Stomach (tissue), 9 donors: ENCODE results near the gene PTPRE. TPM values are rescaled to one million over a fixed set of nuclear protein-coding genes. Genes with fewer than 3 reads are reported as not detected.

ENCODE experiments used
- DNase-seq, 2 donors: peaks; one replicate each; pipeline versions ENCODE4 v3.0.0 to v3.0.0-alpha.2; 2013 to 2019
- H3K27ac ChIP-seq, 5 donors: fragments of 200-600 bp in 4 of 5; sonication (generic) in 4 of 5; one replicate each; pipeline ENCODE4 v1.5.1; 2013 to 2019; ENCODE audit warnings: mild to moderate bottlenecking in 1 of 5, moderate library complexity in 1 of 5
- H3K27me3 ChIP-seq, 3 donors: fragments of 200-600 bp; sonication (generic); one replicate each; pipeline ENCODE4 v1.5.1; 2017 to 2019; ENCODE audit warnings: mixed run types in 1 of 3
- H3K36me3 ChIP-seq, 4 donors: fragments of 200-600 bp; sonication (generic); 1 replicate in 3 of 4; 2 replicates in 1 of 4; pipeline ENCODE4 v1.5.1; 2016 to 2019
- H3K4me1 ChIP-seq, 4 donors: fragments of 200-600 bp; sonication (generic); one replicate each; pipeline ENCODE4 v1.5.1; 2016 to 2019
- H3K4me3 ChIP-seq, 4 donors: fragments of 200-600 bp; sonication (generic) in 3 of 4; one replicate each; pipeline ENCODE4 v1.5.1; 2016 to 2019; ENCODE audit warnings: mild to moderate bottlenecking in 1 of 4
- H3K9me3 ChIP-seq, 4 donors: fragments of 200-600 bp; sonication (generic); one replicate each; pipeline ENCODE4 v1.5.1; 2016 to 2019
- EP300 ChIP-seq: sonication (generic); formaldehyde crosslinking; IDR thresholded peaks from one replicate; pipeline ENCODE4 v1.6.1; 2017; ENCODE audit warnings: antibody characterized with exemption
- POLR2A ChIP-seq, 4 donors: fragments of 450-650 bp; IDR thresholded peaks; one replicate each; pipeline ENCODE4 v1.6.1; 2016; ENCODE audit warnings: antibody characterized with exemption in 4 of 4, control low read depth in 2 of 4, mild to moderate bottlenecking in 1 of 4, moderate library complexity in 1 of 4
- POLR2AphosphoS5 ChIP-seq, 3 donors: sonication (generic); formaldehyde crosslinking; IDR thresholded peaks; one replicate each; pipeline ENCODE4 v1.6.1; 2016; ENCODE audit warnings: antibody characterized with exemption in 3 of 3
- WGBS, 5 donors: extraction: QIAGEN DNeasy Blood & Tissue Kit in 3 of 5; methylation state at CpG; one replicate each; pipeline versions ENCODE4 v1.1.5 to v1.1.7; 2013 to 2018; 5-methylcytosine and 5-hydroxymethylcytosine counted together
- intact Hi-C: fragments of 100-400 bp; cut with DNase I; formaldehyde crosslinking; loops from one replicate; pipeline ENCODE4 v1.15.1; 2023; ENCODE audit warnings: low total_unique reads
- polyA plus RNA-seq, 3 donors: library from polyadenylated mRNA; stranded (reverse); fragments of 200-250 nt; gene quantifications; one replicate each; pipeline ENCODE4 v1.2.3, GENCODE V29; 2013
- total RNA-seq, 5 donors: library from RNA; depleted of rRNA; stranded (reverse); fragments of >200 nt; gene quantifications; one replicate each; pipeline versions ENCODE4 v1.1.0 to v1.2.3, GENCODE V29; 2014 to 2016
- TF ChIP-seq, protein P1 (sequence below), 7 experiments: fragments of 450-650 bp in 4 of 7; fragments of 200-600 bp in 3 of 7; sonication (generic) in 3 of 7; IDR thresholded peaks; one replicate each; pipeline ENCODE4 v1.5.1; 2016 to 2019; ENCODE audit warnings: antibody characterized with exemption in 7 of 7, control low read depth in 2 of 7, mild to moderate bottlenecking in 1 of 7
- donor health status: healthy with polysubstance abuse.
- donor health status: Bipolar disorder and iron deficiency.
- donor health status: healthy.

The PTPRE gene
- total and polyA plus RNA-seq, 8 donors: 4.0 to 26.4 (median 8.9) TPM

- 78 to 85% (median 79%) methylated on average over 12 of the region's 12 CpGs for WGBS, 5 donors
- Histone ChIP-seq H3K9me3 (no peaks in the 10 kb centered on the region), H3K36me3 (no peaks in the 10 kb centered on the region), H3K27ac (no peak overlapping the region), H3K27me3 (peaks cover 0 to 7% (median 0%) of the 10 kb centered on the region in 3 donors), H3K4me3 (no peak overlapping the region), H3K4me1 (peaks cover 1 to 42% (median 9%) of the 10 kb centered on the region in 4 donors)
- intact Hi-C loops: no loop called here
- DNase-seq: peak in 1 of 2 donors; percentile 70
- TF ChIP-seq, protein P1, sequence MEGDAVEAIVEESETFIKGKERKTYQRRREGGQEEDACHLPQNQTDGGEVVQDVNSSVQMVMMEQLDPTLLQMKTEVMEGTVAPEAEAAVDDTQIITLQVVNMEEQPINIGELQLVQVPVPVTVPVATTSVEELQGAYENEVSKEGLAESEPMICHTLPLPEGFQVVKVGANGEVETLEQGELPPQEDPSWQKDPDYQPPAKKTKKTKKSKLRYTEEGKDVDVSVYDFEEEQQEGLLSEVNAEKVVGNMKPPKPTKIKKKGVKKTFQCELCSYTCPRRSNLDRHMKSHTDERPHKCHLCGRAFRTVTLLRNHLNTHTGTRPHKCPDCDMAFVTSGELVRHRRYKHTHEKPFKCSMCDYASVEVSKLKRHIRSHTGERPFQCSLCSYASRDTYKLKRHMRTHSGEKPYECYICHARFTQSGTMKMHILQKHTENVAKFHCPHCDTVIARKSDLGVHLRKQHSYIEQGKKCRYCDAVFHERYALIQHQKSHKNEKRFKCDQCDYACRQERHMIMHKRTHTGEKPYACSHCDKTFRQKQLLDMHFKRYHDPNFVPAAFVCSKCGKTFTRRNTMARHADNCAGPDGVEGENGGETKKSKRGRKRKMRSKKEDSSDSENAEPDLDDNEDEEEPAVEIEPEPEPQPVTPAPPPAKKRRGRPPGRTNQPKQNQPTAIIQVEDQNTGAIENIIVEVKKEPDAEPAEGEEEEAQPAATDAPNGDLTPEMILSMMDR (IDR thresholded peaks at IDR 0.05): no peak
Observed at GRCh38 chr10:127886371-127887051, 20.4 kb upstream of the PTPRE start.

DNA sequence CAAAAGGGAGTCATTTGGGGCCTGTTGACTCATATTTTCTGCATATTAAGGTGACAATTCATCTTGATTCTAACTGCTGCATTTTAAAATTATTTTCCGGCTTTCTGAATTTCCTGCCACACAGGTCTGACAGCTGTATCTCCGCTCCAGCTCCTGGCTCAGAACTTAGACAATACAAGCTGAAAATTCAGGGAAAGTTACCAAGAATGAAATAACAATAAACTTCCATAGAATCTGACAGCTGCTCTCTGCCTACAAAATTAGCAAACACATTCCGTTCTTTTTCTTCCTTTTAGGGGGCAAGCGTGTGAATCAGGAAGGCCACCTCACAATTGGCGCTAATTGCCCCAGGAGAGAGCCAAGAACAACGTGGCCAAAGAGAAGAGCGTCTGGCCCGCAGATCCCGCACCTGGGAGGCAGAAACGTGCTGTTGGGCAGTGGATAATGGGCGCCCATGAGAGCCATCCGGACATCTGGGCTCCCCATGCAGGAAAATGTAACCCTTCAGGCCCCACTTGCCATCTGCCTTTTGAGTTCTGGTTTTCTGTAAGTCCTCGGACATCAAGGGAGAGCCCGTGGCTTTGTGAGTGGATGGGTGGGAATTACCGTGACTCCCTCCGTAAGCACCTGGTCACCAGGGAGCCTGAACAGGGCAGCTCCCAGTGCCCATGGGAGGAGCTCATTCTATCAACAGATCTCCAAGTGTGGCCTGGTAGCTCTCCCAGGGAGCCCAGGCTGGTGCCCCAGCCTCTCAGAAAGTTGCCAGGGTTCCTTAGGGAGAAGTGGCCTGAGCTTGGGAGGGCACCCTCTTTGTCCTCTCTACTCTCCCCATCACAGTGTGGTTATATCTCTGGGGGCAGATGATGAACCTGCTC lies 19.1 kb upstream of the PTPRE start:
- Histone ChIP-seq H3K4me3 (no peak overlapping the region), H3K4me1 (peaks cover 0 to 29% (median under 1%) of the 10 kb centered on the region in 4 donors), H3K9me3 (no peaks in the 10 kb centered on the region), H3K27ac (no peak overlapping the region), H3K36me3 (no peaks in the 10 kb centered on the region), H3K27me3 (peaks cover 0 to 7% (median 0%) of the 10 kb centered on the region in 3 donors)
- WGBS, 5 donors: 49 to 72% (median 57%) methylated on average over 16 of the region's 16 CpGs
- intact Hi-C loops: no loop called here
- no peak for DNase-seq
- TF ChIP-seq, protein P1 (IDR thresholded peaks at IDR 0.05): no peak
- TF ChIP-seq EP300: no peak
- TF ChIP-seq POLR2A (IDR thresholded peaks at IDR 0.05): no peak
- no peak for TF ChIP-seq POLR2AphosphoS5 (IDR thresholded peaks at IDR 0.05)

- intact Hi-C loops: no loop called here
- Histone ChIP-seq H3K27me3 (peaks cover 0 to 7% (median 0%) of the 10 kb centered on the region in 3 donors), H3K9me3 (no peaks in the 10 kb centered on the region), H3K4me1 (peaks cover 0 to 24% (median 0%) of the 10 kb centered on the region in 4 donors), H3K36me3 (no peaks in the 10 kb centered on the region), H3K27ac (peak overlapping the region in 1 of 5 donors; percentile 41), H3K4me3 (no peak overlapping the region)
- 84 to 90% (median 87%) methylated on average over 13 of the region's 13 CpGs for WGBS, 5 donors
- DNase-seq: no peak
- no peak for TF ChIP-seq POLR2AphosphoS5 (IDR thresholded peaks at IDR 0.05)
- no peak for TF ChIP-seq EP300
- TF ChIP-seq POLR2A (IDR thresholded peaks at IDR 0.05): no peak
- TF ChIP-seq, protein P1 (IDR thresholded peaks at IDR 0.05): no peak
Observed at GRCh38 chr10:127888521-127889312, 18.2 kb upstream of the PTPRE start.

GRCh38 chr10:127889605-127890195 lies 17.2 kb upstream of the PTPRE start:
- H3K4me3 ChIP-seq: no peak overlapping the region
- WGBS, 5 donors: 30 to 58% (median 49%) methylated on average over 4 of the region's 4 CpGs

More at GRCh38 chr10:127889605-127890195, 17.2 kb upstream of the PTPRE start:
- peak in 1 of 2 donors; percentile 40 for DNase-seq
- TF ChIP-seq POLR2AphosphoS5 (IDR thresholded peaks at IDR 0.05): peak in 1 of 3 donors; percentile 22
- TF ChIP-seq EP300: no peak
- no peak for TF ChIP-seq POLR2A (IDR thresholded peaks at IDR 0.05)
- H3K36me3 ChIP-seq: no peaks in the 10 kb centered on the region
- H3K4me1 ChIP-seq: peaks cover 0 to 24% (median 0%) of the 10 kb centered on the region in 4 donors
- intact Hi-C loops: no loop called here
- H3K27ac ChIP-seq: peak overlapping the region in 1 of 5 donors; percentile 41
- H3K9me3 ChIP-seq: no peaks in the 10 kb centered on the region
- peaks cover 0 to 7% (median 0%) of the 10 kb centered on the region in 3 donors for H3K27me3 ChIP-seq
